ENCODE data around the gene PLAAT4. TPM values are rescaled to one million over a fixed set of nuclear protein-coding genes. Genes with fewer than 3 reads are reported as not detected.

Gene PLAAT4
- total and polyA plus RNA-seq, 10 of the 15 experiments (the other 5 are each of a cell fraction or from before 2014, with no cell fraction given), result 6.0 to 34.3 (median 12.4) TPM

DNA sequence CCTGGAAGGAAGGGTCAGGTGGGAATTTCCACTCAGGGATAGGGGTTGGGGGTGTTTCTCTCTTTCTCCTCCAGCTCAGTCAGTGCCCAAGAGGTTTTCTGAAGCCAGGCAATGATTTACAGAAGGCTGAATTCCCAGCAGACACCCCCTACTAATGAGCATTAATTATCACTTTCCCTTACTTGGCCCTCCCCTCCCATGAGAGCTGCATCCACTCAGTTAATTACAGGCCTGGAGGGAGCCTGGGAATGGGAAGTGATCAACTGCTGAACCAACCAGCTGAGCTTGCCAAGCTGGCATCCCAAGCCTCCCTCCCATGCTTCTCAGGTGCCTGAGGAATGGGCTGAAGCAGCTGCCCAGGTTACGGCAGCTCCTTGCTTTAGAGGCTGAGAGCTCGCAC is 29.7 kb upstream of the PLAAT4 start:
- in situ Hi-C loops (cut with MboI), result no loop called here
- H3K4me3 ChIP-seq, result no peak overlapping the region
- ATAC-seq (no peak), DNase-seq (ENCODE audit: low read depth, low spot score) (no peak), FAIRE-seq (no peak)
- H3K27ac ChIP-seq (ENCODE audit: control insufficient read depth, insufficient read depth), result no peak overlapping the region
- H3K9me3 ChIP-seq (replicated peaks; ENCODE audit: control insufficient read depth, insufficient read depth, low read length), result no peaks in the 10 kb centered on the region
- H3K4me1 ChIP-seq (ENCODE audit: control insufficient read depth, insufficient read depth, low read length), result peaks cover 5% of the 10 kb centered on the region; the same call in 1 of the 2 replicates
- ChIA-PET CTCF (interaction anchor here (0.6 to 1.4 kb wide), 3 partner anchors 26 to 71 kb away, joined by 3 to 7 read pairs (median 3); no protein-coding TSS in a partner anchor), POLR2A (interaction anchor here (0.7 to 1.3 kb wide), 2 partner anchors 30 to 440 kb away, joined by 3 read pairs; partner anchors contain the start of gene PLAAT4), RAD21 (ENCODE audit: unreplicated experiment) (no interaction called here), SMC1A (ENCODE audit: uncharacterized antibody, unreplicated experiment) (interaction anchor here (1.3 kb wide), 1 partner anchor 132 kb away, joined by 3 read pairs; no protein-coding TSS in a partner anchor)
- H2AFZ ChIP-seq (ENCODE audit: control insufficient read depth, low read depth, low read length), result no peak overlapping the region
- no TSS peak for BruUV-seq (replicated peaks)
- intact Hi-C loops (cut with micrococcal nuclease; ENCODE audit: unreplicated experiment), result no loop called here
- no peaks in the 10 kb centered on the region for H3K36me3 ChIP-seq (ENCODE audit: control insufficient read depth in 2 of 2, insufficient read depth in 2 of 2, low read length in 1 of 2)
- H3K9ac ChIP-seq (ENCODE audit: control insufficient read depth, insufficient read depth, low read length), result no peak overlapping the region
- no peaks in the 10 kb centered on the region; a peak in 1 of 4 replicates for H3K27me3 ChIP-seq (replicated peaks in 1 of 2; ENCODE audit: control insufficient read depth in 2 of 2, insufficient read depth in 2 of 2, low read length in 1 of 2)
- TF ChIP-seq SMAD5 (IDR thresholded peaks at IDR 0.05; ENCODE audit: low read depth) (no peak), ZBED1 (IDR thresholded peaks at IDR 0.05; ENCODE audit: borderline replicate concordance) (no peak), ZSCAN29 (IDR thresholded peaks at IDR 0.05) (no peak), FOXK2 (IDR thresholded peaks at IDR 0.05) (no peak), EED (IDR thresholded peaks at IDR 0.05; ENCODE audit: low read depth) (no peak)
- H4K20me1 ChIP-seq (ENCODE audit: control insufficient read depth, insufficient read depth), result no peaks in the 10 kb centered on the region
- H3K4me2 ChIP-seq (ENCODE audit: control insufficient read depth, insufficient read depth), result no peak overlapping the region
- no peaks in the 10 kb centered on the region for H3K79me2 ChIP-seq (ENCODE audit: control insufficient read depth, insufficient read depth, low read length)
- 69% methylated on average over 2 of the region's 2 CpGs for WGBS (ENCODE audit: insufficient coverage, insufficient replicate concordance, low lambda C conversion rate, missing lambda C conversion rate)

- Histone ChIP-seq H4K20me1 (ENCODE audit: control insufficient read depth, insufficient read depth) (no peaks in the 10 kb centered on the region), H3K36me3 (ENCODE audit: control insufficient read depth in 2 of 2, insufficient read depth in 2 of 2, low read length in 1 of 2) (no peaks in the 10 kb centered on the region), H3K79me2 (ENCODE audit: control insufficient read depth, insufficient read depth, low read length) (no peaks in the 10 kb centered on the region), H2AFZ (ENCODE audit: control insufficient read depth, low read depth, low read length) (no peak overlapping the region), H3K27me3 (replicated peaks in 1 of 2; ENCODE audit: control insufficient read depth in 2 of 2, insufficient read depth in 2 of 2, low read length in 1 of 2) (no peaks in the 10 kb centered on the region; a peak in 1 of 4 replicates), H3K9ac (ENCODE audit: control insufficient read depth, insufficient read depth, low read length) (no peak overlapping the region), H3K4me2 (ENCODE audit: control insufficient read depth, insufficient read depth) (no peak overlapping the region), H3K9me3 (replicated peaks; ENCODE audit: control insufficient read depth, insufficient read depth, low read length) (no peaks in the 10 kb centered on the region), H3K4me1 (ENCODE audit: control insufficient read depth, insufficient read depth, low read length) (peaks cover 5% of the 10 kb centered on the region; the same call in 1 of the 2 replicates), H3K4me3 (no peak overlapping the region), H3K27ac (ENCODE audit: control insufficient read depth, insufficient read depth) (no peak overlapping the region)
- DNase-seq (ENCODE audit: low read depth, low spot score), result no peak
- in situ Hi-C loops (cut with MboI) (no loop called here), intact Hi-C loops (cut with micrococcal nuclease; ENCODE audit: unreplicated experiment) (no loop called here)
- ChIA-PET POLR2A (interaction anchor here (0.7 to 1.3 kb wide), 2 partner anchors 29 to 440 kb away, joined by 3 read pairs; partner anchors contain the start of gene PLAAT4), SMC1A (ENCODE audit: uncharacterized antibody, unreplicated experiment) (interaction anchor here (1.1 to 1.6 kb wide), 2 partner anchors 18 to 28 kb away, joined by 5 read pairs; no protein-coding TSS in a partner anchor), RAD21 (ENCODE audit: unreplicated experiment) (interaction anchor here (0.6 to 1.0 kb wide), 2 partner anchors 28 to 313 kb away, joined by 3 to 7 read pairs; no protein-coding TSS in a partner anchor), CTCF (interaction anchor here (1.0 to 2.5 kb wide), 3 partner anchors 25 to 128 kb away, joined by 3 to 16 read pairs (median 7); no protein-coding TSS in a partner anchor)
- ATAC-seq, result no peak
- WGBS (ENCODE audit: insufficient coverage, insufficient replicate concordance, low lambda C conversion rate, missing lambda C conversion rate), result 16% methylated on average over 2 of the region's 2 CpGs
- FAIRE-seq, result no peak
- no TSS peak for BruUV-seq (replicated peaks)
- no peak for TF ChIP-seq ZSCAN29 (IDR thresholded peaks at IDR 0.05)
- no peak for TF ChIP-seq JUNB (IDR thresholded peaks at IDR 0.05)
- TF ChIP-seq NR2C2 (IDR thresholded peaks at IDR 0.05; ENCODE audit: borderline replicate concordance, control insufficient read depth, insufficient read length, low read depth), result no peak
- no peak for TF ChIP-seq E2F8 (IDR thresholded peaks at IDR 0.05; ENCODE audit: low read depth, partially characterized antibody)
- no peak for TF ChIP-seq TARDBP (IDR thresholded peaks at IDR 0.05; ENCODE audit: borderline replicate concordance)
- TF ChIP-seq SREBF2 (IDR thresholded peaks at IDR 0.05; ENCODE audit: low read length), result no peak
- TF ChIP-seq GATAD2B (conservative IDR thresholded peaks at IDR 0.05; ENCODE audit: low read depth), result no peak
- TF ChIP-seq, protein P1, sequence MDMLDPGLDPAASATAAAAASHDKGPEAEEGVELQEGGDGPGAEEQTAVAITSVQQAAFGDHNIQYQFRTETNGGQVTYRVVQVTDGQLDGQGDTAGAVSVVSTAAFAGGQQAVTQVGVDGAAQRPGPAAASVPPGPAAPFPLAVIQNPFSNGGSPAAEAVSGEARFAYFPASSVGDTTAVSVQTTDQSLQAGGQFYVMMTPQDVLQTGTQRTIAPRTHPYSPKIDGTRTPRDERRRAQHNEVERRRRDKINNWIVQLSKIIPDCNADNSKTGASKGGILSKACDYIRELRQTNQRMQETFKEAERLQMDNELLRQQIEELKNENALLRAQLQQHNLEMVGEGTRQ (IDR thresholded peaks at IDR 0.05; ENCODE audit: borderline replicate concordance, low read depth, low read length), result no peak
- no peak for TF ChIP-seq YBX1 (IDR thresholded peaks at IDR 0.05)
- TF ChIP-seq, protein P2, sequence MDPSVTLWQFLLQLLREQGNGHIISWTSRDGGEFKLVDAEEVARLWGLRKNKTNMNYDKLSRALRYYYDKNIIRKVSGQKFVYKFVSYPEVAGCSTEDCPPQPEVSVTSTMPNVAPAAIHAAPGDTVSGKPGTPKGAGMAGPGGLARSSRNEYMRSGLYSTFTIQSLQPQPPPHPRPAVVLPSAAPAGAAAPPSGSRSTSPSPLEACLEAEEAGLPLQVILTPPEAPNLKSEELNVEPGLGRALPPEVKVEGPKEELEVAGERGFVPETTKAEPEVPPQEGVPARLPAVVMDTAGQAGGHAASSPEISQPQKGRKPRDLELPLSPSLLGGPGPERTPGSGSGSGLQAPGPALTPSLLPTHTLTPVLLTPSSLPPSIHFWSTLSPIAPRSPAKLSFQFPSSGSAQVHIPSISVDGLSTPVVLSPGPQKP (IDR thresholded peaks at IDR 0.05; ENCODE audit: low read depth, low read length), result no peak
These were observed 29.1 kb upstream of the PLAAT4 start for GRCh38 chr11:63507511-63507910.
